Measurements from ENCODE around the gene KRTAP5-8.
"Not testable (repeated sequence)": the region's sequence is repeated elsewhere in the genome, so short reads cannot be mapped to it uniquely, and the experiment has no call there.

The KRTAP5-8 gene

GRCh38 chr11:71544525-71545214 lies 6.8 kb downstream of the KRTAP5-8 start:
- no peak for DNase-seq

GRCh38 chr11:71545405-71545966 lies 7.7 kb downstream of the KRTAP5-8 start:
- no peak for DNase-seq

GRCh38 chr11:71548120-71548519 lies 10.3 kb downstream of the KRTAP5-8 start, which contains the start of gene KRTAP5-9:
Gene KRTAP5-9 (plus strand): TSS chr11:71548420. CDS start chr11:71548658, 238 bp downstream.
- no peak for DNase-seq

- no peak for DNase-seq
These were observed 10.9 kb downstream of the KRTAP5-8 start for GRCh38 chr11:71548716-71549151.

- no peak for DNase-seq
These were observed 13.9 kb downstream of the KRTAP5-8 start for GRCh38 chr11:71551711-71552110.

- no peak for DNase-seq
These were observed 17.2 kb downstream of the KRTAP5-8 start for GRCh38 chr11:71554996-71555395.

GRCh38 chr11:71555508-71555907 lies 17.7 kb downstream of the KRTAP5-8 start:
- no peak for DNase-seq

- no peak for DNase-seq
These were observed 18.2 kb downstream of the KRTAP5-8 start for GRCh38 chr11:71556018-71556417.

- DNase-seq: no peak
These were observed 19.4 kb downstream of the KRTAP5-8 start for GRCh38 chr11:71557257-71557656.

GRCh38 chr11:71558996-71559395 lies 21.2 kb downstream of the KRTAP5-8 start:
- no peak for DNase-seq

GRCh38 chr11:71562120-71562519 lies 24.3 kb downstream of the KRTAP5-8 start:
- no peak for DNase-seq

- DNase-seq: peak in 1 of 5 experiments; percentile 24
These were observed 25.6 kb downstream of the KRTAP5-8 start for GRCh38 chr11:71563406-71563805.

GRCh38 chr11:71564430-71564829 lies 26.6 kb downstream of the KRTAP5-8 start:
- no peak for DNase-seq

- DNase-seq: no peak
These were observed 27.4 kb downstream of the KRTAP5-8 start, which contains the start of gene KRTAP5-10 for GRCh38 chr11:71565263-71565662. Gene KRTAP5-10 (plus strand): TSS chr11:71565563. CDS start chr11:71565588, 25 bp downstream.

GRCh38 chr11:71566081-71566620 lies 28.3 kb downstream of the KRTAP5-8 start:
- DNase-seq: no peak

- not testable (repeated sequence) for DNase-seq
These were observed 29.1 kb downstream of the KRTAP5-8 start for GRCh38 chr11:71566626-71567599.

- not testable (repeated sequence) for DNase-seq
These were observed 29.8 kb downstream of the KRTAP5-8 start for GRCh38 chr11:71567633-71568032.

GRCh38 chr11:71568704-71569349 lies 31.0 kb downstream of the KRTAP5-8 start:
- no peak for DNase-seq

GRCh38 chr11:71571101-71571850 lies 33.5 kb downstream of the KRTAP5-8 start:
- not testable (repeated sequence) for DNase-seq

GRCh38 chr11:71572811-71573210 lies 35.0 kb downstream of the KRTAP5-8 start:
- no peak for DNase-seq

GRCh38 chr11:71574418-71574817 lies 36.6 kb downstream of the KRTAP5-8 start:
- DNase-seq: no peak
